ENCODE measurements around the gene TGM2. TPM values are rescaled to one million over a fixed set of nuclear protein-coding genes. Genes with fewer than 3 reads are reported as not detected.
A peak's percentile ranks its signal among the peaks of the same experiment; 100 is the strongest.
"Not testable (repeated sequence)": the region's sequence is repeated elsewhere in the genome, so short reads cannot be mapped to it uniquely, and the experiment has no call there.

The TGM2 gene
- polyA plus RNA-seq, 2 of the 4 experiments (the other 2 are of a cell fraction) = 173 to 441 TPM

- TF ChIP-seq KDM1A (IDR thresholded peaks at IDR 0.05; ENCODE audit: low read depth) = no peak
- TF ChIP-seq EHF (CRISPR knock-in tag; IDR thresholded peaks at IDR 0.05) = no peak
- TF ChIP-seq TP53 (CRISPR knock-in tag; IDR thresholded peaks at IDR 0.05) = no peak
- no peak for TF ChIP-seq FOSL2 (IDR thresholded peaks at IDR 0.05)
- no peak for TF ChIP-seq FOSL2 (CRISPR knock-in tag; IDR thresholded peaks at IDR 0.05)
- no peak for TF ChIP-seq ZNF302 (CRISPR knock-in tag; IDR thresholded peaks at IDR 0.05)
- no peak for TF ChIP-seq HOXB5 (CRISPR knock-in tag; IDR thresholded peaks at IDR 0.05)
These were observed 60.8 kb downstream of the TGM2 start (continued) for GRCh38 chr20:38104285-38104684.

DNA sequence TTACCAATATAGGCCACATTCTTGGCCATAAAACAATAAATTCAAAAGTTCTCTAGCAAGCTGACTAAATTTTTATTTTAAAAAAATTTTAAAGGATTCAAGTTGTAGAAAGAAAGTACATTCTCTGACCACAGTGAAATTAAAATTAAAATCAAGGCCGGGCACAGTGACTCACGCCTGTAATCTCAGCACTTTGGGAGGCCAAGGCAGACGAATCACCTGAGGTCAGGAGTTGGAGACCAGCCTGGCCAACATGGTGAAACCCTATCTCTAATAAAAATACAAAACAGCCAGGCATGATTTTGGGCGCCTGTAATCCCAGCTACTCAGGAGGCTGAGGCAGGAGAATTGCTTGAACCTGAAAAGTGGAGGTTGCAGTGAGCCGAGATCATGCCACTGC is 62.9 kb downstream of the TGM2 start:
- H3K4me3 ChIP-seq; FAIRE-seq; H3K27ac ChIP-seq; DNase-seq (ENCODE audit: low read depth in 1 of 2, low spot score in 1 of 2); ATAC-seq; POLR2A ChIA-PET; H3K4me1 ChIP-seq; H3K4me2 ChIP-seq; H3K9me3 ChIP-seq: not testable (repeated sequence)
- WGBS (ENCODE audit: missing lambda C conversion rate) = 73% methylated on average over 5 of the region's 5 CpGs
- CTCF ChIA-PET = interaction anchor here (0.7 to 1.6 kb wide), 2 partner anchors 44 to 312 kb away, joined by 4 read pairs; no protein-coding TSS in a partner anchor

DNA sequence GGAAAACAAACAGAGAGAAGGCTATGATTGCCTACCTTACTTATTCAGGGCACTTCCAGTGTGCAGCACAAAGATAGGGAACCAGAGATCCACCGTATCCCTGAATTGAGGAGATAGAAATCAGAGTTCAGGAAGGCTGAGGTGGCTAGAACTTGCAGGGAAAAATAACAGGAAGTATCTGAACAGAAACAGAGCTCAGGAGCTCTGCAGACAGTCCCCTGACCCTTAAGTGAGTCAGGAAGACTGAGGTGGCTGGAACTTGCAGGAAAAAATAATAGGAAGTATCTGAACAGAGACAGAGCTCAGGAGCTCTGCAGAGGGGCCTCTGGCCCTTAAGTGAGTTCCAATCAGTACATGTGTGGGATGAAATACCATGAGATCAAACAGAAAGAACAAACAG is 66.1 kb downstream of the TGM2 start:
- no peak for TF ChIP-seq RFX5 (IDR thresholded peaks at IDR 0.05)
- no peak for TF ChIP-seq FOXS1 (CRISPR knock-in tag; IDR thresholded peaks at IDR 0.05)
- no peak for TF ChIP-seq FOSB (CRISPR knock-in tag; IDR thresholded peaks at IDR 0.05)
- TF ChIP-seq, protein P1, sequence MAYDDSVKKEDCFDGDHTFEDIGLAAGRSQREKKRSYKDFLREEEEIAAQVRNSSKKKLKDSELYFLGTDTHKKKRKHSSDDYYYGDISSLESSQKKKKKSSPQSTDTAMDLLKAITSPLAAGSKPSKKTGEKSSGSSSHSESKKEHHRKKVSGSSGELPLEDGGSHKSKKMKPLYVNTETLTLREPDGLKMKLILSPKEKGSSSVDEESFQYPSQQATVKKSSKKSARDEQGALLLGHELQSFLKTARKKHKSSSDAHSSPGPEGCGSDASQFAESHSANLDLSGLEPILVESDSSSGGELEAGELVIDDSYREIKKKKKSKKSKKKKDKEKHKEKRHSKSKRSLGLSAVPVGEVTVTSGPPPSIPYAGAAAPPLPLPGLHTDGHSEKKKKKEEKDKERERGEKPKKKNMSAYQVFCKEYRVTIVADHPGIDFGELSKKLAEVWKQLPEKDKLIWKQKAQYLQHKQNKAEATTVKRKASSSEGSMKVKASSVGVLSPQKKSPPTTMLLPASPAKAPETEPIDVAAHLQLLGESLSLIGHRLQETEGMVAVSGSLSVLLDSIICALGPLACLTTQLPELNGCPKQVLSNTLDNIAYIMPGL (CRISPR knock-in tag; IDR thresholded peaks at IDR 0.05; ENCODE audit: borderline replicate concordance) = no peak
- no peak for TF ChIP-seq PHF8 (IDR thresholded peaks at IDR 0.05; ENCODE audit: borderline replicate concordance, low read depth)
- no peak for TF ChIP-seq CBX2 (IDR thresholded peaks at IDR 0.05; ENCODE audit: borderline replicate concordance, low read depth)
- no peak for TF ChIP-seq ZNF302 (CRISPR knock-in tag; IDR thresholded peaks at IDR 0.05)
- TF ChIP-seq, protein P2, sequence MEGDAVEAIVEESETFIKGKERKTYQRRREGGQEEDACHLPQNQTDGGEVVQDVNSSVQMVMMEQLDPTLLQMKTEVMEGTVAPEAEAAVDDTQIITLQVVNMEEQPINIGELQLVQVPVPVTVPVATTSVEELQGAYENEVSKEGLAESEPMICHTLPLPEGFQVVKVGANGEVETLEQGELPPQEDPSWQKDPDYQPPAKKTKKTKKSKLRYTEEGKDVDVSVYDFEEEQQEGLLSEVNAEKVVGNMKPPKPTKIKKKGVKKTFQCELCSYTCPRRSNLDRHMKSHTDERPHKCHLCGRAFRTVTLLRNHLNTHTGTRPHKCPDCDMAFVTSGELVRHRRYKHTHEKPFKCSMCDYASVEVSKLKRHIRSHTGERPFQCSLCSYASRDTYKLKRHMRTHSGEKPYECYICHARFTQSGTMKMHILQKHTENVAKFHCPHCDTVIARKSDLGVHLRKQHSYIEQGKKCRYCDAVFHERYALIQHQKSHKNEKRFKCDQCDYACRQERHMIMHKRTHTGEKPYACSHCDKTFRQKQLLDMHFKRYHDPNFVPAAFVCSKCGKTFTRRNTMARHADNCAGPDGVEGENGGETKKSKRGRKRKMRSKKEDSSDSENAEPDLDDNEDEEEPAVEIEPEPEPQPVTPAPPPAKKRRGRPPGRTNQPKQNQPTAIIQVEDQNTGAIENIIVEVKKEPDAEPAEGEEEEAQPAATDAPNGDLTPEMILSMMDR (IDR thresholded peaks at IDR 0.05) = no peak
- no peak for TF ChIP-seq HOXB13 (CRISPR knock-in tag; IDR thresholded peaks at IDR 0.05; ENCODE audit: low read depth)
- TF ChIP-seq RARB (CRISPR knock-in tag; IDR thresholded peaks at IDR 0.05) = no peak
- no peak for TF ChIP-seq JUNB (IDR thresholded peaks at IDR 0.05)
- TF ChIP-seq EP300 (IDR thresholded peaks at IDR 0.05) = no peak
- no peak for TF ChIP-seq NFE2L2 (conservative IDR thresholded peaks at IDR 0.05; ENCODE audit: low read length)
- TF ChIP-seq HEYL (CRISPR knock-in tag; IDR thresholded peaks at IDR 0.05) = no peak
- no peak for TF ChIP-seq USF2 (IDR thresholded peaks at IDR 0.05)
- Histone ChIP-seq H3K27ac (peak overlapping the region in 1 of 2 experiments; percentile 22; a peak in 1 of 6 replicates), H3K9me3 (peaks cover 7% of the 10 kb centered on the region; the same call in 2 of the 3 replicates), H3K4me3 (no peak overlapping the region), H3K4me2 (no peak overlapping the region), H3K4me1 (peaks cover 17% of the 10 kb centered on the region)
- ATAC-seq (no peak), DNase-seq (ENCODE audit: low read depth in 1 of 2, low spot score in 1 of 2) (no peak), FAIRE-seq (no peak)
- 90% methylated on average over 1 of the region's 1 CpG for WGBS (ENCODE audit: missing lambda C conversion rate)
- ChIA-PET CTCF (interaction anchor here (1.0 to 4.8 kb wide), 6 partner anchors 15 to 535 kb away, joined by 3 to 26 read pairs (median 8); no protein-coding TSS in a partner anchor), POLR2A (no interaction called here)
